Stimulated activated naive CD8-positive, alpha-beta T cell treated with anti-CD3 and anti-CD28 coated beads, Interleukin-15, Interleukin-2, amounts not matched to agents 100 ng/mL and 50 ng/mL, for 24 hours (primary cell): ENCODE measurements around the gene CFAP73.

Source experiments
- H3K27ac Mint-ChIP-seq: one replicate; pipeline ENCODE4 v1.8.0; 2021; ENCODE audit warnings: mild to moderate bottlenecking, mixed read lengths
- H3K27me3 Mint-ChIP-seq: one replicate; pipeline ENCODE4 v1.8.0; 2021; ENCODE audit warnings: mixed read lengths
- H3K36me3 Mint-ChIP-seq: one replicate; pipeline ENCODE4 v1.8.0; 2021; ENCODE audit warnings: low read depth, mixed read lengths
- H3K4me1 Mint-ChIP-seq: one replicate; pipeline ENCODE4 v1.8.0; 2021; ENCODE audit warnings: low read depth, mixed read lengths
- H3K4me3 Mint-ChIP-seq: one replicate; pipeline ENCODE4 v1.8.0; 2021; ENCODE audit warnings: mild to moderate bottlenecking, mixed read lengths
- H3K9me3 Mint-ChIP-seq: one replicate; pipeline ENCODE4 v1.8.0; 2021; ENCODE audit warnings: mixed read lengths

CFAP73 gene

DNA sequence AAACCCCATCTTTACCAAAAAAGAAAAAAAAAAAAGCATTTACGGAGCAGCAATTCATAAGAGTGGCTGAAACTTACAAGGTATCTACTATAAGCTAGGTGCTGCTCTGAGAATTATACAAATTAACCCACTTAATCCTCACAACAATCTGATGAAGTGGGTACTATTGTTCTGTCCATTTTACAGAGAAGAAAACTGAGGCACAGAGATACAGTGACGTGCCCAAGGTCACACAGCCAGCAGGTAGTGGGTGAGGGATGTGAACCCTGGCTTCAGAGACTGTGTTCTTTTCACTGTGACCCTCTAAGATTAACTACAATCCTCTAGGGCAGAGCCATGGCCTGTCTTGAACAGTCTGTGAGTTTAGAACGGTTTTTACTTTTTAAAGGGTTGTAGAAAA, 32.5 kb downstream of the CFAP73 start:
- H3K27ac Mint-ChIP-seq = peak overlapping the region; percentile 45
- no peaks in the 10 kb centered on the region for H3K9me3 Mint-ChIP-seq
- no peaks in the 10 kb centered on the region for H3K27me3 Mint-ChIP-seq
- H3K36me3 Mint-ChIP-seq = peaks cover 45% of the 10 kb centered on the region
- no peak overlapping the region for H3K4me3 Mint-ChIP-seq
- H3K4me1 Mint-ChIP-seq = peaks cover 31% of the 10 kb centered on the region

GRCh38 chr12:113183030-113183589, 33.6 kb downstream of the CFAP73 start:
- no peaks in the 10 kb centered on the region for H3K9me3 Mint-ChIP-seq
- peak overlapping the region; percentile 94 for H3K4me3 Mint-ChIP-seq
- peaks cover 42% of the 10 kb centered on the region for H3K36me3 Mint-ChIP-seq
- no peaks in the 10 kb centered on the region for H3K27me3 Mint-ChIP-seq
- peak overlapping the region; percentile 85 for H3K27ac Mint-ChIP-seq
- peaks cover 40% of the 10 kb centered on the region for H3K4me1 Mint-ChIP-seq

GRCh38 chr12:113184098-113184899, 34.8 kb downstream of the CFAP73 start:
- peaks cover 37% of the 10 kb centered on the region for H3K36me3 Mint-ChIP-seq
- H3K4me3 Mint-ChIP-seq = peak overlapping the region; percentile 94
- H3K9me3 Mint-ChIP-seq = no peaks in the 10 kb centered on the region
- H3K27me3 Mint-ChIP-seq = no peaks in the 10 kb centered on the region
- peak overlapping the region; percentile 95 for H3K27ac Mint-ChIP-seq
- peaks cover 40% of the 10 kb centered on the region for H3K4me1 Mint-ChIP-seq

DNA sequence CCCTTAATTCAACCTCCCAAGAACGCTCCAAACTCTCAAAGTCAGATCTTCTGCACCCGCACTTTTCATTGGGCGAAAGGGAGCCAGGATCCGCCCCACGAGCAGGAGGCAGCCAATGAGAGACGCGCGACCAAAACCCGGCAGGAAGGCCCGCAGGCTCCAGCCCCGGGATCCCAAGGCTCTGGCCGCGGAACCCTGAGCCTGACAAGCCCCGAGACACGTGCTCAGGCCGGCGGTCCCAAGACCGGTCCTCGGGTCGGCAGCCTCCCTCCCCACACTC, 35.3 kb downstream of the CFAP73 start:
- no peaks in the 10 kb centered on the region for H3K27me3 Mint-ChIP-seq
- H3K27ac Mint-ChIP-seq = peak overlapping the region; percentile 95
- H3K4me3 Mint-ChIP-seq = peak overlapping the region; percentile 94
- no peaks in the 10 kb centered on the region for H3K9me3 Mint-ChIP-seq
- peaks cover 40% of the 10 kb centered on the region for H3K4me1 Mint-ChIP-seq
- peaks cover 35% of the 10 kb centered on the region for H3K36me3 Mint-ChIP-seq

GRCh38 chr12:113185180-113186032, 35.9 kb downstream of the CFAP73 start, which contains the start of the genes DDX54 and RITA1:
TSS of gene DDX54 (minus strand) at chr12:113185478. CDS start at chr12:113185451, 27 bp downstream.
TSS of gene RITA1 (plus strand) at chr12:113185721. CDS start at chr12:113186747, 1,026 bp downstream.
- Mint-ChIP-seq H3K36me3 (peaks cover 33% of the 10 kb centered on the region), H3K27ac (peak within 1 kb of the TSS; percentile 95), H3K27me3 (no peaks in the 10 kb centered on the region), H3K4me3 (peak within 1 kb of the TSS; percentile 94), H3K4me1 (peaks cover 40% of the 10 kb centered on the region), H3K9me3 (no peaks in the 10 kb centered on the region)

GRCh38 chr12:113186033-113186365, 36.5 kb downstream of the CFAP73 start:
- H3K4me3 Mint-ChIP-seq = peak overlapping the region; percentile 94
- H3K36me3 Mint-ChIP-seq = peaks cover 36% of the 10 kb centered on the region
- no peaks in the 10 kb centered on the region for H3K9me3 Mint-ChIP-seq

DNA sequence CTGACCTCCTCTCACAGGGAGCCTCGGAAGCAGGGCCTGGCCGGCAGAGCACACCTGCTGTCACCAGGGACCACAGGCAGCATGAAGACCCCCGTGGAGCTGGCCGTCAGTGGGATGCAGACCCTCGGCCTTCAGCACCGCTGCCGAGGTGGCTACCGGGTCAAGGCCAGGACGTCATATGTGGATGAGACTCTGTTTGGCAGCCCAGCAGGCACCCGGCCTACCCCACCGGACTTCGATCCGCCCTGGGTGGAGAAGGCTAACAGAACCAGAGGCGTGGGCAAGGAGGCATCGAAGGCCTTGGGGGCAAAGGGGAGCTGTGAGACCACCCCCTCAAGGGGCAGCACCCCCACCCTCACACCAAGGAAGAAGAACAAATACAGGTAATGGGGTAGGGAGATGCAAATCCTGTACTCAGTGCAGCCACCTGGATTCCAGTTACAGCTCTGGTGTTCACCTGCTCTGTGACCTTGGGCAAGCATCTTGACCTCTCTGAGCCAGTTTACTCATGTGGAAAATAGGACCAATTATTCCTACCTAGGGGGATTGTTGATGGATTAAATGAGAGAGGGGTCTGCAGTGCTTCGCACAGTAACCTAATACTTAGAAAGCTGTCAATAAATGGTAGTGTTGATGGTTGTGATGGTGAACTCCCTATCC, 37.3 kb downstream of the CFAP73 start:
- Mint-ChIP-seq H3K4me3 (peak overlapping the region; percentile 94), H3K36me3 (peaks cover 39% of the 10 kb centered on the region), H3K9me3 (no peaks in the 10 kb centered on the region), H3K27me3 (no peaks in the 10 kb centered on the region), H3K27ac (peak overlapping the region; percentile 95), H3K4me1 (peaks cover 40% of the 10 kb centered on the region)

More at GRCh38 chr12:113186033-113186365, 36.5 kb downstream of the CFAP73 start:
- Mint-ChIP-seq H3K27me3 (no peaks in the 10 kb centered on the region), H3K27ac (peak overlapping the region; percentile 95), H3K4me1 (peaks cover 40% of the 10 kb centered on the region)

DNA sequence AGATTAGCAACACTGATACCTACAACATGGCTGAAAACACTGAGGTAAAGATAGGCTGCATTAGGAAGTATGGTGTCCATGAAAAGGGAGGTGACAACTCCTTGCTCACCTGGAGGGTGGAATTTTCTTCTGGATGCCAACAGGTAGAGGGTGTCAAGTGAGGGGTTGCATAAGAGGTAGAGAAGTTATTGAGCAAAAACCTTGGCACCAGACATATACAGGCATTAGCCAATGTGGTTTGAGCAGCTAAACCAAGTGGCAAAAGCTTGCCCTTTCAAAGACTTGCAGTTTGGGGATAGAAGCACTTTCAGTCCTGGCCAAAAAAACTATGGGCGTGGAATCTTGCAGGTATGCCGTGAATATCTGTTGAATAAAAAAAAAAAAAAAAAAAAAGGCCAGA, 39.8 kb downstream of the CFAP73 start:
- H3K9me3 Mint-ChIP-seq = no peaks in the 10 kb centered on the region

GRCh38 chr12:113190761-113191160, 41.2 kb downstream of the CFAP73 start:
- no peak overlapping the region for H3K4me3 Mint-ChIP-seq
- no peaks in the 10 kb centered on the region for H3K27me3 Mint-ChIP-seq
- H3K36me3 Mint-ChIP-seq = peaks cover 51% of the 10 kb centered on the region
- H3K4me1 Mint-ChIP-seq = peaks cover 24% of the 10 kb centered on the region
- H3K27ac Mint-ChIP-seq = no peak overlapping the region
- no peaks in the 10 kb centered on the region for H3K9me3 Mint-ChIP-seq

More for the DNA sequence above, 39.8 kb downstream of the CFAP73 start:
- H3K4me1 Mint-ChIP-seq = peaks cover 24% of the 10 kb centered on the region
- no peak overlapping the region for H3K27ac Mint-ChIP-seq
- peaks cover 47% of the 10 kb centered on the region for H3K36me3 Mint-ChIP-seq
- no peaks in the 10 kb centered on the region for H3K27me3 Mint-ChIP-seq
- H3K4me3 Mint-ChIP-seq = no peak overlapping the region

GRCh38 chr12:113191227-113191626, 41.7 kb downstream of the CFAP73 start:
- no peaks in the 10 kb centered on the region for H3K27me3 Mint-ChIP-seq

GRCh38 chr12:113194971-113195391, 45.5 kb downstream of the CFAP73 start:
- H3K27me3 Mint-ChIP-seq = no peaks in the 10 kb centered on the region
- H3K4me3 Mint-ChIP-seq = no peak overlapping the region
- peaks cover 33% of the 10 kb centered on the region for H3K36me3 Mint-ChIP-seq
- no peaks in the 10 kb centered on the region for H3K9me3 Mint-ChIP-seq
- peaks cover 4% of the 10 kb centered on the region for H3K4me1 Mint-ChIP-seq
- no peak overlapping the region for H3K27ac Mint-ChIP-seq

More at GRCh38 chr12:113191227-113191626, 41.7 kb downstream of the CFAP73 start:
- H3K27ac Mint-ChIP-seq = no peak overlapping the region
- H3K9me3 Mint-ChIP-seq = no peaks in the 10 kb centered on the region
- H3K36me3 Mint-ChIP-seq = peaks cover 51% of the 10 kb centered on the region
- H3K4me3 Mint-ChIP-seq = no peak overlapping the region
- peaks cover 21% of the 10 kb centered on the region for H3K4me1 Mint-ChIP-seq

DNA sequence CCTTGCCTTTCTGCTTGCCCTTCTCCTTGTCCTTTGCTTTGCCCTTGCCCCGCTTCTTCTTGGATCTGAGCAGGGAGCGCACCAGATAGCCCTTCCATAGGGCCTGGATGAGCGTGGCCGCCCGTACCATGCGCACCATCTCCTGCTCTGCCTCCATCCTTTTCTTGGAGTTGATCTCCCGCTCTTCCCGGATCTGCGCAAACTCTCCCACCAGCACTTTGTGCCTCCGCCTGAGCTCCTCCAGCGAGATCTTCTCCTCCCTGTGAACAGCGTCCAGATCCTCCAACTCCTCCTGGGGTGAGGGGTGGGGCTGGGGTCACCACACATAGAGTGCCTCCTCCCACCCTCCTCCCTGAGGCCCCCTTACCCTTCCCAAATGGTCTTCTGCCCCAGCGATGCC, 46.1 kb downstream of the CFAP73 start:
- Mint-ChIP-seq H3K27ac (no peak overlapping the region), H3K9me3 (no peaks in the 10 kb centered on the region), H3K27me3 (no peaks in the 10 kb centered on the region), H3K36me3 (peaks cover 28% of the 10 kb centered on the region), H3K4me3 (no peak overlapping the region), H3K4me1 (peaks cover 4% of the 10 kb centered on the region)

- H3K4me1 Mint-ChIP-seq = peaks cover 4% of the 10 kb centered on the region
- H3K27me3 Mint-ChIP-seq = no peaks in the 10 kb centered on the region
- H3K27ac Mint-ChIP-seq = no peak overlapping the region
- peaks cover 23% of the 10 kb centered on the region for H3K36me3 Mint-ChIP-seq
- H3K9me3 Mint-ChIP-seq = no peaks in the 10 kb centered on the region
- no peak overlapping the region for H3K4me3 Mint-ChIP-seq
Measured at GRCh38 chr12:113196582-113196981, 47.1 kb downstream of the CFAP73 start.

DNA sequence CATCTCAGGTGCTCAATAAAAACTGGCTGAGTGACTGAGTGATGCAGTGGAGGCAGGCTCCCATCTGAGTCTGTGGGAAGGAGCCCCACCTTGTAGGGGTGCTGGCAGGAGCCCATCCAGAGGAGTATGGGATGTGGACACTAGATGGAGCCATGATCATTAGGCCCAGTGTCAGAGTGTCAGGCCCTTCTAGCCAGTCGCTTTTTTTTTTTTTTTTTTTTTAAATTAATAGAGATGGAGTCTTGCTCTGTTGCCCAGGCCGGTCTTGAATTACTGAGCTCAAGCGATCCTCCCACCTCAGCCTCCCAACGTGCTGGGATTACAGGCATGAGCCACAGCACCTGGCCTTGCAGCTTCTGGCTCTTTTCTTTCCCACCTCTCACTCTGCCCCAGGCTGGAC, 47.5 kb downstream of the CFAP73 start:
- H3K36me3 Mint-ChIP-seq = peaks cover 19% of the 10 kb centered on the region
- H3K4me3 Mint-ChIP-seq = no peak overlapping the region
- H3K9me3 Mint-ChIP-seq = no peaks in the 10 kb centered on the region
- H3K27ac Mint-ChIP-seq = no peak overlapping the region
- H3K4me1 Mint-ChIP-seq = peaks cover 4% of the 10 kb centered on the region
- H3K27me3 Mint-ChIP-seq = no peaks in the 10 kb centered on the region
